ENCODE results near the gene EZR.

EZR gene

GRCh38 chr6:158759966-158760617, 59.1 kb downstream of the EZR start:
- H3K4me3 ChIP-seq: no peak overlapping the region
- peak; percentile 64 for DNase-seq (ENCODE audit: low spot score)
- H3K27ac ChIP-seq: peak overlapping the region in 1 of 2 donors; percentile 5
- no peak for TF ChIP-seq CTCF (IDR thresholded peaks at IDR 0.05)

- DNase-seq (ENCODE audit: low spot score): peak; percentile 62
- Histone ChIP-seq H3K27ac (no peak overlapping the region), H3K4me3 (no peak overlapping the region)
- TF ChIP-seq CTCF (IDR thresholded peaks at IDR 0.05): no peak
These were observed 60.2 kb downstream of the EZR start for GRCh38 chr6:158758941-158759479.

- peak; percentile 64 for DNase-seq (ENCODE audit: low spot score)
These were observed 60.7 kb downstream of the EZR start for GRCh38 chr6:158758451-158758860.

GRCh38 chr6:158757753-158758090, 61.4 kb downstream of the EZR start:
- Histone ChIP-seq H3K4me3 (no peak overlapping the region), H3K27ac (no peak overlapping the region)
- DNase-seq (ENCODE audit: low spot score): peak; percentile 61
- no peak for TF ChIP-seq CTCF (IDR thresholded peaks at IDR 0.05)

More at GRCh38 chr6:158758451-158758860, 60.7 kb downstream of the EZR start:
- H3K4me3 ChIP-seq: no peak overlapping the region
- H3K27ac ChIP-seq: no peak overlapping the region
- TF ChIP-seq CTCF (IDR thresholded peaks at IDR 0.05): no peak

- Histone ChIP-seq H3K27ac (no peak overlapping the region), H3K4me3 (no peak overlapping the region)
- peak; percentile 62 for DNase-seq (ENCODE audit: low spot score)
- TF ChIP-seq CTCF (IDR thresholded peaks at IDR 0.05): no peak
These were observed 62.0 kb downstream of the EZR start for GRCh38 chr6:158756977-158757752.

GRCh38 chr6:158756126-158756525, 63.0 kb downstream of the EZR start:
- no peak overlapping the region for H3K4me3 ChIP-seq
- peak; percentile 60 for DNase-seq (ENCODE audit: low spot score)
- no peak for TF ChIP-seq CTCF (IDR thresholded peaks at IDR 0.05)
- H3K27ac ChIP-seq: no peak overlapping the region

Data from coronary artery (tissue), 2 donors.